COLO668 (cell line): ENCODE measurements around the gene HPCAL1.

Experiments used
- DNase-seq: peaks from one replicate; lab custom pipeline; 2025; ENCODE audit not compliant: unreplicated experiment; lab: John Stamatoyannopoulos, UW

The HPCAL1 gene

GRCh38 chr2:10333966-10334365 is 31.3 kb downstream of the HPCAL1 start:
- no peak for DNase-seq

- no peak for DNase-seq
Measured at GRCh38 chr2:10335046-10335840, 32.5 kb downstream of the HPCAL1 start.

GRCh38 chr2:10336283-10336682 is 33.6 kb downstream of the HPCAL1 start:
- DNase-seq = peak; percentile 38

GRCh38 chr2:10337449-10338269 is 35.0 kb downstream of the HPCAL1 start:
- no peak for DNase-seq

GRCh38 chr2:10338270-10339188 is 35.8 kb downstream of the HPCAL1 start:
- no peak for DNase-seq

GRCh38 chr2:10339647-10340592 is 37.2 kb downstream of the HPCAL1 start:
- DNase-seq = no peak

- DNase-seq = no peak
Measured at GRCh38 chr2:10340593-10340975, 37.9 kb downstream of the HPCAL1 start.

GRCh38 chr2:10341193-10341592 is 38.5 kb downstream of the HPCAL1 start:
- no peak for DNase-seq

GRCh38 chr2:10342245-10342951 is 39.7 kb downstream of the HPCAL1 start:
- no peak for DNase-seq

GRCh38 chr2:10343191-10343590 is 40.5 kb downstream of the HPCAL1 start:
- no peak for DNase-seq

- no peak for DNase-seq
Measured at GRCh38 chr2:10343658-10344057, 41.0 kb downstream of the HPCAL1 start.

GRCh38 chr2:10344105-10345066 is 41.7 kb downstream of the HPCAL1 start:
- no peak for DNase-seq

GRCh38 chr2:10345126-10345525 is 42.4 kb downstream of the HPCAL1 start:
- DNase-seq = no peak

GRCh38 chr2:10345813-10346212 is 43.1 kb downstream of the HPCAL1 start:
- no peak for DNase-seq

- DNase-seq = no peak
Measured at GRCh38 chr2:10346929-10347561, 44.3 kb downstream of the HPCAL1 start.

GRCh38 chr2:10347562-10347948 is 44.9 kb downstream of the HPCAL1 start:
- DNase-seq = no peak

GRCh38 chr2:10348891-10349290 is 46.2 kb downstream of the HPCAL1 start:
- no peak for DNase-seq

GRCh38 chr2:10350761-10351160 is 48.1 kb downstream of the HPCAL1 start:
- DNase-seq = no peak
